Measurements from ENCODE around the gene NHS.

Gene NHS

GRCh38 chrX:17549107-17549651 lies 174.2 kb downstream of the NHS start:
- no peak for TF ChIP-seq CTCF (conservative IDR thresholded peaks at IDR 0.05; ENCODE audit: control insufficient read depth, insufficient read depth, low read depth, low read length)
- DNase-seq (ENCODE audit: low read depth): no peak
- H3K4me3 ChIP-seq (ENCODE audit: control insufficient read depth, low read depth, low read length): no peak overlapping the region

- no peak for TF ChIP-seq CTCF (conservative IDR thresholded peaks at IDR 0.05; ENCODE audit: control insufficient read depth, insufficient read depth, low read depth, low read length)
- H3K4me3 ChIP-seq (ENCODE audit: control insufficient read depth, low read depth, low read length): no peak overlapping the region
- DNase-seq (ENCODE audit: low read depth): no peak
Measured at GRCh38 chrX:17550011-17550410, 175.0 kb downstream of the NHS start.

- no peak overlapping the region for H3K4me3 ChIP-seq (ENCODE audit: control insufficient read depth, low read depth, low read length)
- peak; percentile 66 for DNase-seq (ENCODE audit: low read depth)
- TF ChIP-seq CTCF (conservative IDR thresholded peaks at IDR 0.05; ENCODE audit: control insufficient read depth, insufficient read depth, low read depth, low read length): no peak
Measured at GRCh38 chrX:17552044-17552650, 177.1 kb downstream of the NHS start.

GRCh38 chrX:17553469-17553868 lies 178.5 kb downstream of the NHS start:
- no peak for TF ChIP-seq CTCF (conservative IDR thresholded peaks at IDR 0.05; ENCODE audit: control insufficient read depth, insufficient read depth, low read depth, low read length)
- peak; percentile 84 for DNase-seq (ENCODE audit: low read depth)
- no peak overlapping the region for H3K4me3 ChIP-seq (ENCODE audit: control insufficient read depth, low read depth, low read length)

GRCh38 chrX:17553961-17554482 lies 179.0 kb downstream of the NHS start:
- H3K4me3 ChIP-seq (ENCODE audit: control insufficient read depth, low read depth, low read length): no peak overlapping the region
- DNase-seq (ENCODE audit: low read depth): no peak
- no peak for TF ChIP-seq CTCF (conservative IDR thresholded peaks at IDR 0.05; ENCODE audit: control insufficient read depth, insufficient read depth, low read depth, low read length)

GRCh38 chrX:17554914-17555313 lies 179.9 kb downstream of the NHS start:
- H3K4me3 ChIP-seq (ENCODE audit: control insufficient read depth, low read depth, low read length): no peak overlapping the region
- DNase-seq (ENCODE audit: low read depth): no peak
- TF ChIP-seq CTCF (conservative IDR thresholded peaks at IDR 0.05; ENCODE audit: control insufficient read depth, insufficient read depth, low read depth, low read length): no peak

Measured in fibroblast of mammary gland (primary cell).